Stimulated activated naive CD8-positive, alpha-beta T cell treated with anti-CD3 and anti-CD28 coated beads, Interleukin-15, amount 100 ng/mL, for 72 hours (primary cell): ENCODE data around the gene WDPCP.

Experiments
- ATAC-seq: fragments of 150-1000 bp; cut with Tn5 transposase; 2 replicates; pipeline ENCODE4 v1.10.0; 2021; ENCODE audit warnings: mild to moderate bottlenecking, moderate library complexity
- DNase-seq, 2 donors: peaks; one replicate each; pipeline ENCODE4 v3.0.0; 2021 to 2022
- H3K27ac Mint-ChIP-seq, 2 donors: one replicate each; pipeline ENCODE4 v1.8.0; 2022; ENCODE audit warnings: mild to moderate bottlenecking in 2 of 2, mixed read lengths in 2 of 2, moderate library complexity in 2 of 2
- H3K27me3 Mint-ChIP-seq: one replicate; pipeline ENCODE4 v1.8.0; 2022; ENCODE audit warnings: mixed read lengths
- H3K4me1 Mint-ChIP-seq: one replicate; pipeline ENCODE4 v1.8.0; 2022; ENCODE audit warnings: mild to moderate bottlenecking, mixed read lengths
- H3K4me3 Mint-ChIP-seq, 2 donors: one replicate each; pipeline ENCODE4 v1.8.0; 2022; ENCODE audit warnings: mild to moderate bottlenecking in 2 of 2, mixed read lengths in 2 of 2, moderate library complexity in 1 of 2
- H3K9me3 Mint-ChIP-seq, 2 donors: one replicate each; pipeline ENCODE4 v1.8.0; 2022; ENCODE audit warnings: mixed read lengths in 2 of 2

The WDPCP gene

GRCh38 chr2:63465633-63466032 lies 122.6 kb downstream of the WDPCP start:
- no peaks in the 10 kb centered on the region for H3K27me3 Mint-ChIP-seq
- H3K27ac Mint-ChIP-seq = no peak overlapping the region
- H3K4me3 Mint-ChIP-seq = no peak overlapping the region
- ATAC-seq (no peak), DNase-seq (no peak)
- H3K9me3 Mint-ChIP-seq = peaks cover 28 to 44% of the 10 kb centered on the region in 2 donors
- no peaks in the 10 kb centered on the region for H3K4me1 Mint-ChIP-seq

- ATAC-seq (no peak), DNase-seq (no peak)
- H3K9me3 Mint-ChIP-seq = peaks cover 36 to 43% of the 10 kb centered on the region in 2 donors
- H3K27ac Mint-ChIP-seq = no peak overlapping the region
- no peaks in the 10 kb centered on the region for H3K4me1 Mint-ChIP-seq
- H3K27me3 Mint-ChIP-seq = no peaks in the 10 kb centered on the region
- no peak overlapping the region for H3K4me3 Mint-ChIP-seq
Measured at GRCh38 chr2:63463142-63463541, 125.1 kb downstream of the WDPCP start.

- ATAC-seq (no peak), DNase-seq (no peak)
- H3K4me1 Mint-ChIP-seq = peaks cover 13% of the 10 kb centered on the region
- H3K27me3 Mint-ChIP-seq = no peaks in the 10 kb centered on the region
- H3K27ac Mint-ChIP-seq = no peak overlapping the region
- peaks cover 9 to 13% of the 10 kb centered on the region in 2 donors for H3K9me3 Mint-ChIP-seq
- no peak overlapping the region for H3K4me3 Mint-ChIP-seq
Measured at GRCh38 chr2:63446658-63447057, 141.6 kb downstream of the WDPCP start.

GRCh38 chr2:63444565-63445288 lies 143.6 kb downstream of the WDPCP start:
- Mint-ChIP-seq H3K27me3 (no peaks in the 10 kb centered on the region), H3K4me3 (no peak overlapping the region), H3K9me3 (no peaks in the 10 kb centered on the region), H3K27ac (no peak overlapping the region), H3K4me1 (peaks cover 6% of the 10 kb centered on the region)
- DNase-seq (no peak), ATAC-seq (no peak)

GRCh38 chr2:63440612-63441011 lies 147.7 kb downstream of the WDPCP start:
- H3K4me1 Mint-ChIP-seq = peaks cover 6% of the 10 kb centered on the region
- H3K27me3 Mint-ChIP-seq = no peaks in the 10 kb centered on the region
- no peak overlapping the region for H3K4me3 Mint-ChIP-seq
- DNase-seq (no peak), ATAC-seq (no peak)
- H3K9me3 Mint-ChIP-seq = no peaks in the 10 kb centered on the region
- no peak overlapping the region for H3K27ac Mint-ChIP-seq

- no peaks in the 10 kb centered on the region for H3K9me3 Mint-ChIP-seq
Measured at GRCh38 chr2:63438181-63438580, 150.1 kb downstream of the WDPCP start.

GRCh38 chr2:63436488-63436887 lies 151.8 kb downstream of the WDPCP start:
- H3K27ac Mint-ChIP-seq = no peak overlapping the region
- no peak overlapping the region for H3K4me3 Mint-ChIP-seq
- H3K4me1 Mint-ChIP-seq = no peaks in the 10 kb centered on the region
- ATAC-seq = no peak
- H3K9me3 Mint-ChIP-seq = no peaks in the 10 kb centered on the region
- H3K27me3 Mint-ChIP-seq = no peaks in the 10 kb centered on the region
- DNase-seq = no peak

More at GRCh38 chr2:63438181-63438580, 150.1 kb downstream of the WDPCP start:
- no peaks in the 10 kb centered on the region for H3K27me3 Mint-ChIP-seq
- ATAC-seq = no peak
- no peak overlapping the region for H3K4me3 Mint-ChIP-seq
- no peaks in the 10 kb centered on the region for H3K4me1 Mint-ChIP-seq
- H3K27ac Mint-ChIP-seq = no peak overlapping the region
- no peak for DNase-seq

GRCh38 chr2:63435070-63435469 lies 153.2 kb downstream of the WDPCP start:
- H3K9me3 Mint-ChIP-seq = no peaks in the 10 kb centered on the region
- no peak for DNase-seq
- no peak overlapping the region for H3K4me3 Mint-ChIP-seq
- ATAC-seq = no peak
- H3K27ac Mint-ChIP-seq = no peak overlapping the region
- H3K27me3 Mint-ChIP-seq = no peaks in the 10 kb centered on the region
- H3K4me1 Mint-ChIP-seq = no peaks in the 10 kb centered on the region

- Mint-ChIP-seq H3K4me1 (no peaks in the 10 kb centered on the region), H3K4me3 (no peak overlapping the region), H3K9me3 (peaks cover 2% of the 10 kb centered on the region in 2 donors), H3K27me3 (no peaks in the 10 kb centered on the region), H3K27ac (no peak overlapping the region)
- no peak for ATAC-seq
- no peak for DNase-seq
Measured at GRCh38 chr2:63434024-63435001, 154.0 kb downstream of the WDPCP start.

GRCh38 chr2:63432373-63432772 lies 155.9 kb downstream of the WDPCP start:
- DNase-seq (no peak), ATAC-seq (no peak)
- H3K4me1 Mint-ChIP-seq = no peaks in the 10 kb centered on the region
- peaks cover 9 to 20% of the 10 kb centered on the region in 2 donors for H3K9me3 Mint-ChIP-seq
- no peak overlapping the region for H3K4me3 Mint-ChIP-seq
- no peaks in the 10 kb centered on the region for H3K27me3 Mint-ChIP-seq
- H3K27ac Mint-ChIP-seq = no peak overlapping the region

- Mint-ChIP-seq H3K4me1 (no peaks in the 10 kb centered on the region), H3K9me3 (peaks cover 9 to 22% of the 10 kb centered on the region in 2 donors), H3K27me3 (no peaks in the 10 kb centered on the region), H3K27ac (no peak overlapping the region), H3K4me3 (no peak overlapping the region)
- no peak for ATAC-seq
- DNase-seq = no peak
Measured at GRCh38 chr2:63425606-63426005, 162.7 kb downstream of the WDPCP start.

GRCh38 chr2:63425079-63425416 lies 163.2 kb downstream of the WDPCP start:
- peaks cover 9 to 22% of the 10 kb centered on the region in 2 donors for H3K9me3 Mint-ChIP-seq
- no peak for DNase-seq
- ATAC-seq = no peak
- H3K27ac Mint-ChIP-seq = no peak overlapping the region
- no peaks in the 10 kb centered on the region for H3K4me1 Mint-ChIP-seq
- H3K4me3 Mint-ChIP-seq = no peak overlapping the region
- H3K27me3 Mint-ChIP-seq = no peaks in the 10 kb centered on the region

GRCh38 chr2:63424329-63425078 lies 163.8 kb downstream of the WDPCP start:
- H3K27ac Mint-ChIP-seq = no peak overlapping the region
- no peaks in the 10 kb centered on the region for H3K4me1 Mint-ChIP-seq
- DNase-seq = peak; percentile 19 to 29
- no peaks in the 10 kb centered on the region for H3K27me3 Mint-ChIP-seq
- H3K9me3 Mint-ChIP-seq = peaks cover 9 to 22% of the 10 kb centered on the region in 2 donors
- ATAC-seq = peak; percentile 70
- no peak overlapping the region for H3K4me3 Mint-ChIP-seq

GRCh38 chr2:63422556-63422955 lies 165.7 kb downstream of the WDPCP start:
- Mint-ChIP-seq H3K4me3 (no peak overlapping the region), H3K27me3 (no peaks in the 10 kb centered on the region), H3K4me1 (no peaks in the 10 kb centered on the region), H3K9me3 (peaks cover under 1 to 3% of the 10 kb centered on the region in 2 donors), H3K27ac (peak overlapping the region in 1 of 2 donors; percentile 47)
- ATAC-seq = no peak
- no peak for DNase-seq

- H3K27ac Mint-ChIP-seq = peak overlapping the region in 1 of 2 donors; percentile 55
- ATAC-seq (no peak), DNase-seq (no peak)
- no peaks in the 10 kb centered on the region for H3K4me1 Mint-ChIP-seq
- no peaks in the 10 kb centered on the region for H3K27me3 Mint-ChIP-seq
- no peaks in the 10 kb centered on the region for H3K9me3 Mint-ChIP-seq
- no peak overlapping the region for H3K4me3 Mint-ChIP-seq
Measured at GRCh38 chr2:63408530-63408929, 179.7 kb downstream of the WDPCP start.
